ENCODE results near the gene TFPI.

GRCh38 chr2:187506416-187506815 is 47.8 kb downstream of the TFPI start:
- TF ChIP-seq CTCF (IDR thresholded peaks at IDR 0.05) (no peak), POLR2A (IDR thresholded peaks at IDR 0.05) (no peak)

Measured in tibial nerve (tissue), 3 donors.